Nasal cavity respiratory epithelium epithelial cell of viscerocranial mucosa (primary cell): ENCODE measurements around the gene CSMD2. TPM values are rescaled to one million over a fixed set of nuclear protein-coding genes. Genes with fewer than 3 reads are reported as not detected.

ENCODE experiments used
- total RNA-seq: library from RNA; depleted of rRNA; stranded (reverse); fragments of >200 nt; gene quantifications from 2 replicates; pipeline ENCODE4 v1.2.3, GENCODE V29; 2014

CSMD2 gene
- under 0.01 TPM in 1 of 2 replicates, not detected in the other for total RNA-seq

DNA sequence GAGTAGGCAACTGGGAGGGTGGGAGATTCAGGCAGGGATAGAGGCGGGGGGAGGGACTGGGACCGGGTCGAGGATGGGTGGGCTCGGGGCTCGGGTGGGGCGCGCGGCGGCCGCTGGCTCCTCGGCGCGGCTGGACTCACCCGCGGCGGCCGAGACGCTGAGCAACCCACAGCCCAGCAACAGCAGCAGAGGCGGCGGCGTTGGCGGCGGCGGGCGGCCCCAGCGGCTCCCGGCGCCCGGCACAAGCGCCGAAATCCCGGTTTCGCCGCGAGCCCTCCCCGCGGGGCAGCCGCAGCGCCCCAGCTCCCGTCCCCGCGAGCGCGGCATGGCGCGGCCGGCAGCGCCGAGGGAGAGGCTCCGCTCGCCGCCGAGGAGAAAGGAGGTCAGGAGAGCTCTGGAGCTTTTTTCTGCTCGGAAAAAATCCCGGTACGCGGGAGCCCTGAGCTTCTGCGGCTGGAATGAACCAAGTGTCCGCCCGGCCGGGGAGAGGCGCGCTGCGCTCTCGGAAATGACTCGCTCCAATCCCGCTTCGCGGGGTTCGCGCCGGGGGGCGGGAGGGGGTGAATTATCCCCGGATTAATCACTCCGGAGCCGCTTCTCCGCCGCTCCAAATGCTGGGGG, at the start of gene CSMD2:
Gene CSMD2 (minus strand): TSS at position 460 of the 621 bp plus-strand sequence. CDS start 133 bp downstream, at position 327.

DNA sequence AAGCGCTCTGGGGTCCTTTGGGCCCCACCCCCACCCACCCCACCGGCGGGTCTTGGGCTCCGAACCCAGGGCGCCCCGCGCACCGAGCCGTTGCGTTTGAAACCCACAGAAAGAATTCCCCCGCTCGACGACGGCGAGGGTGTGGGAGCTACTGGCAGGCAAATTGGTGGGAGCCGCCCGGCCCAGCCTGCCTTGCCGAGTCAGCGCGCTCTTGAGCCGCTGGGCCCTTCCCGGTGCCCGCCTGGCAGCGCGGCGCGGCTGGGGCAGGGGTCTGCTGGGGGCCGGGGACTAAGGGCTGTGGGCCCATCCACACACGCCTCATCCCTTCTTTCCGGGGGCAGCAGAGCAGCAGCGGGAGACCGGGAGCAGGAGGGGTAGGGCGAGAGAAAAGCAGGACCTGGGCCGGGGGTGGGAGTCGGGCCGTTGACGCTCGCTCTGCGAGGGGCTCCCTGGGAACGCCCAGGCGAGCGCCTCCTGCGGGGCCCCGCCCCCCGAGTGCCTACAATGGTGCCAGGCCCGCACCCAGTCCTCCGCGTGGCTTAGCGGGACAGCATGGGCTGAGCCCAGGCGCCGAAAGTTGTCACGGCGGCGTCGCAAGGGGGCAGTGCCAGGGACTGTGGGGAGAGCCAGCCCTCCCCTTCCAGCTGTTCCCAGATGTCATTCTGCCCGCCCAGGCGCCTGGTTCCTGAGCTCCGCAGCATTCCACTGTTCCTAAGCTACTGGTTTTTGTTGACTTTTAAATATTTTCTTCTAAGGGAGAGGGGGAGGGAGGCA, 12.0 kb upstream of the CSMD2 start, which contains the start of gene C1orf94:
Gene C1orf94 (plus strand): TSS at position 78 of the 774 bp plus-strand sequence. CDS start 883 bp downstream, outside the sequence.

DNA sequence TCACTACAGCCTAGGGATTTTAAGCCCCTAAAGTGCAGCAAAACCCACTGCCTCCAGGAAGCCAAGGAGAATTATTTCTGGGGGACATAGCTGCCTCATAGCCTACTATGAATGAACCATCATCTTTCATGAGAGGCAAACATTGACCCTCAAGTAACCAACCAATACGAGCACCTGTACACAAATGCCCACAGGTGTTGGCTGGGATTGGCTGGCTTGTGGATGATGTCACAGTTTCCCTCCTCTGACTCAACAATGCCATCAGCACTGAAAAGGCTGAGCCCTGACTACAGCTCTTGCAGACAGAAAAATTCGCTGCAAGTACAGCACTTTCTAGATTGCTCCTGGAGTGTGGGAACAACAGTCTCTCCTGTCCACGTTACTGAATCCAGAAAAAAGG, 301.3 kb downstream of the CSMD2 start, which contains the start of gene HMGB4:
Gene HMGB4 (plus strand): TSS at position 301 of the 400 bp plus-strand sequence. CDS start 113 bp downstream, outside the sequence.

DNA sequence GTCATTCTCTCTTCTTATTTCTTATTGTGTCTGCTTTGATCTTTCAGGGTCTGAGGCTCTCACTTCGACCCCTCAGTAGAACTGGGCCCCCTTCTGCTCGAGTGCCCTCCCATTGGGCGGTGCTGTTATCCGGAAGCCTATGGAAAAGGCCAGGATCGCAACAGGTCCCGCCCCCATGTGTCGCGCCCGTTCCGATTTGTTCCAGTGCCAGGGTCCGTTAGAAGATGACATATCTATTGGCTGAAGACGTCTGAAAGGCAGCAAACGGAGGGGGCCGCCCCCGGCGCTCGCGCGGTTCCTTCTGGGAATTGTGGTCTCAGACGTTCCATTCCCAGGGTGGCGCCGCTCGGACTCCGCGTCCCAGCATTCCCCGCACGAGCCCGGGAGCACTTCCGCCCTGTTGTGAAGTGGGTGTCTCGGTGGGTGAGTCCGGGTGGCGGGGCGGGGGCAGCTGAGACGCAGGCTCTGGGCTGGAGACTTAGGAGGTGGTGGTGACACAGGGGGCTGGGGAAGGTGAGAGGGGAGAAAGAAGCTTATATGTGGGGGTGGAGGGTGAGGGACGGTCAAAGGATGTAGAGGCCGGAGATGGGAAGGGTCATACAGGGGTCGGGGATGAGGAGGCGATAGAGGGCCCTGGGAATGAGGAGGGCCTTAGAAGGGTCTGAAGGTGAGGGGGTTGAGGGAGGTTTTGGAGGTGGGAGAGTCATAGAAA, 692.6 kb downstream of the CSMD2 start, which contains the start of gene ZSCAN20:
Gene ZSCAN20 (plus strand): TSS at position 377 of the 712 bp plus-strand sequence. CDS start 6,644 bp downstream, outside the sequence.

Other genes with a start within 250 kb of the CSMD2 start
- not detected in 2 replicates for gene C1orf94, start 11.7 kb upstream of the CSMD2 start, total RNA-seq